ENCODE measurements around the gene FOXD4L3. TPM values are rescaled to one million over a fixed set of nuclear protein-coding genes. Genes with fewer than 3 reads are reported as not detected.

FOXD4L3 gene
- total and polyA plus RNA-seq, 2 donors from 2014 or later, result not detected

Other genes starting within 250 kb of the FOXD4L3 start
- gene ZNG1C, start 60.9 kb upstream of the FOXD4L3 start, total RNA-seq, result 30.4 TPM
- 15.0 TPM for gene ZNG1C, start 60.9 kb upstream of the FOXD4L3 start, polyA plus RNA-seq (ENCODE audit: insufficient read depth, low read depth, low replicate concordance)
- gene PGM5, start 53.7 kb downstream of the FOXD4L3 start, total RNA-seq, result 53.1 TPM
- gene PGM5, start 53.7 kb downstream of the FOXD4L3 start, polyA plus RNA-seq (ENCODE audit: insufficient read depth, low read depth, low replicate concordance), result 16.3 TPM
- 111 TPM for gene TMEM252, start 238.0 kb downstream of the FOXD4L3 start, total RNA-seq
- 3.4 TPM for gene TMEM252, start 238.0 kb downstream of the FOXD4L3 start, polyA plus RNA-seq (ENCODE audit: insufficient read depth, low read depth, low replicate concordance)